Breast epithelium (tissue), 4 donors: ENCODE data around the gene SSTR1. TPM values are rescaled to one million over a fixed set of nuclear protein-coding genes. Genes with fewer than 3 reads are reported as not detected.
A peak's percentile ranks its signal among the peaks of the same experiment; 100 is the strongest.

Experiments
- DNase-seq, 2 donors: peaks; one replicate each; pipeline ENCODE4 v3.0.0-alpha.2; 2019; ENCODE audit warnings: low spot score in 2 of 2
- H3K27ac ChIP-seq, 2 donors: fragments of 200-600 bp; sonication (generic) in 1 of 2; one replicate each; pipeline ENCODE4 v1.5.1; 2016 to 2019; ENCODE audit warnings: mild to moderate bottlenecking in 1 of 2
- H3K27me3 ChIP-seq, 2 donors: fragments of 200-600 bp; sonication (generic) in 1 of 2; one replicate each; pipeline versions ENCODE4 v1.5.1 to v1.6.0; 2017 to 2019; ENCODE audit warnings: control low read depth in 1 of 2, mild to moderate bottlenecking in 1 of 2
- H3K36me3 ChIP-seq: fragments of 200-600 bp; one replicate; pipeline ENCODE4 v1.5.1; 2019
- H3K4me1 ChIP-seq, 2 donors: fragments of 200-600 bp; sonication (generic); one replicate each; pipeline ENCODE4 v1.5.1; 2016 to 2019; ENCODE audit warnings: control low read depth in 1 of 2
- H3K4me3 ChIP-seq, 3 donors: fragments of 200-600 bp; sonication (generic); 1 replicate in 2 of 3; 2 replicates in 1 of 3; pipeline ENCODE4 v1.5.1; 2016 to 2019; ENCODE audit warnings: mild to moderate bottlenecking in 3 of 3, moderate library complexity in 2 of 3
- H3K9me3 ChIP-seq, 2 donors: fragments of 200-600 bp; sonication (generic) in 1 of 2; one replicate each; pipeline ENCODE4 v1.5.1; 2016 to 2019; ENCODE audit warnings: control low read depth in 1 of 2
- POLR2A ChIP-seq: fragments of 450-650 bp; IDR thresholded peaks from one replicate; pipeline ENCODE4 v1.6.1; 2016; ENCODE audit warnings: antibody characterized with exemption, mild to moderate bottlenecking, moderate library complexity
- POLR2AphosphoS5 ChIP-seq, 3 donors: sonication (generic); formaldehyde crosslinking; IDR thresholded peaks; one replicate each; pipeline ENCODE4 v1.6.1; 2017; ENCODE audit warnings: antibody characterized with exemption in 3 of 3
- intact Hi-C: fragments of 100-400 bp; cut with DNase I; formaldehyde crosslinking; loops from one replicate; pipeline ENCODE4 v1.15.1; 2023; ENCODE audit warnings: low total_unique reads
- total RNA-seq, 3 donors: library from RNA; depleted of rRNA; stranded (reverse); fragments of >200 nt; gene quantifications; one replicate each; pipeline ENCODE4 v1.1.0, GENCODE V29; 2016
- TF ChIP-seq, protein P1 (sequence below), 3 donors: fragments of 450-650 bp; IDR thresholded peaks; one replicate each; pipeline ENCODE4 v1.5.1; 2016 to 2017; ENCODE audit warnings: antibody characterized with exemption in 3 of 3, mild to moderate bottlenecking in 3 of 3, moderate library complexity in 3 of 3

Gene SSTR1
- total RNA-seq, 3 donors from 2014 or later: 0.16 to 0.33 (median 0.29) TPM

DNA sequence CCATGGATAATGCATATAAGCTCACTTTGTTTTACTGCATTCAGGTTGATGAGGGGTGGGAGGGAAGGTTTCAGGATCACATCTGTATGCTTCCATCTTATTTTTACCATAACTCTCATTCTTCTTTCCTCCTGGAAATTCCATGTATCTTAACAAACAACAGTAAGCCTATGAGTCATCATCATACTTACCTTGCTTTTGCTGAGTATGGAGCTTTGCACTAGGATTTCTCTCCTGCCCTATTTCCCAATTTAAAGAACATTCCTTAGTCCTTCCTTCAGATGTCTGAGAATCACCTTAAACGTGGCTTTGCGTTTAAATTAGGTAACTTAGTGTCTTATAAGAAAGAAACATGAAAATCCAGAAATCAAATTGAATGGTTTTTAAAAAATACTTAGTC, 49.8 kb downstream of the SSTR1 start:
- Histone ChIP-seq H3K36me3 (no peaks in the 10 kb centered on the region), H3K9me3 (peaks cover 0 to 15% of the 10 kb centered on the region in 2 donors), H3K27me3 (peaks cover 5 to 21% of the 10 kb centered on the region in 2 donors), H3K27ac (peak overlapping the region in 1 of 2 donors; percentile 8), H3K4me3 (no peak overlapping the region), H3K4me1 (no peaks in the 10 kb centered on the region)
- no peak for DNase-seq
- TF ChIP-seq POLR2AphosphoS5 (IDR thresholded peaks at IDR 0.05) (no peak), POLR2A (no peak)
- TF ChIP-seq, protein P1, sequence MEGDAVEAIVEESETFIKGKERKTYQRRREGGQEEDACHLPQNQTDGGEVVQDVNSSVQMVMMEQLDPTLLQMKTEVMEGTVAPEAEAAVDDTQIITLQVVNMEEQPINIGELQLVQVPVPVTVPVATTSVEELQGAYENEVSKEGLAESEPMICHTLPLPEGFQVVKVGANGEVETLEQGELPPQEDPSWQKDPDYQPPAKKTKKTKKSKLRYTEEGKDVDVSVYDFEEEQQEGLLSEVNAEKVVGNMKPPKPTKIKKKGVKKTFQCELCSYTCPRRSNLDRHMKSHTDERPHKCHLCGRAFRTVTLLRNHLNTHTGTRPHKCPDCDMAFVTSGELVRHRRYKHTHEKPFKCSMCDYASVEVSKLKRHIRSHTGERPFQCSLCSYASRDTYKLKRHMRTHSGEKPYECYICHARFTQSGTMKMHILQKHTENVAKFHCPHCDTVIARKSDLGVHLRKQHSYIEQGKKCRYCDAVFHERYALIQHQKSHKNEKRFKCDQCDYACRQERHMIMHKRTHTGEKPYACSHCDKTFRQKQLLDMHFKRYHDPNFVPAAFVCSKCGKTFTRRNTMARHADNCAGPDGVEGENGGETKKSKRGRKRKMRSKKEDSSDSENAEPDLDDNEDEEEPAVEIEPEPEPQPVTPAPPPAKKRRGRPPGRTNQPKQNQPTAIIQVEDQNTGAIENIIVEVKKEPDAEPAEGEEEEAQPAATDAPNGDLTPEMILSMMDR (IDR thresholded peaks at IDR 0.05): no peak
- intact Hi-C loops: loop anchor here (5.0 kb wide), 1 partner anchor 410 kb away; no protein-coding TSS in a partner anchor

DNA sequence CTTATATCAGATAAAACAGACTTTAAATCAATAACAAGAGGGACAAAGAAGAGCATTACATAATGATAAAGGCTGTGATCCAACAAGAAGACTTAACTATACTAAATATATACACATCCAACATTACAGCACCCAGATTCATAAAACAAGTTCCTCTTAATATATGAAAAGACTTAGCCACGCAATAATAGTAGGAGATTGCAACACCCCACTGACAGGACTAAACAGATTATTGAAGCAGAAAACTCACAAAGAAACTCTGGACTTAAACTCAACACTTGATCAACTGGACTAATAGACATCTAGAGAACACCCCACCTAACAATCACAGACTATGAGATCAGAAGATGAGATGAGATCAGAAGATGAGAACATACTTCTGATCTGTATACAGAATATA, 53.9 kb downstream of the SSTR1 start:
- no peaks in the 10 kb centered on the region for H3K4me1 ChIP-seq
- no peaks in the 10 kb centered on the region for H3K27me3 ChIP-seq
- TF ChIP-seq, protein P1 (IDR thresholded peaks at IDR 0.05): no peak
- TF ChIP-seq POLR2AphosphoS5 (IDR thresholded peaks at IDR 0.05): no peak
- TF ChIP-seq POLR2A: no peak
- no peak overlapping the region for H3K4me3 ChIP-seq
- DNase-seq: no peak
- H3K36me3 ChIP-seq: no peaks in the 10 kb centered on the region
- H3K9me3 ChIP-seq: peaks cover 0 to 20% of the 10 kb centered on the region in 2 donors
- intact Hi-C loops: no loop called here
- H3K27ac ChIP-seq: no peak overlapping the region

Other genes starting within 250 kb of the SSTR1 start
- 10 to 100 TPM; 11.9 to 25.6 (median 24.8) TPM for gene CLEC14A, start 48.2 kb downstream of the SSTR1 start, total RNA-seq